A549 (cell line): Measurements from ENCODE around the gene TBX1. TPM values are rescaled to one million over a fixed set of nuclear protein-coding genes. Genes with fewer than 3 reads are reported as not detected.

Source experiments
- ATAC-seq, 2 experiments: fragments of 200-7000 bp in 1 of 2; fragments of >200 bp in 1 of 2; cut with Nextera tagmentation in 1 of 2; cut with Tn5 transposase in 1 of 2; 3 replicates each; pipeline versions ENCODE4 v1.8.0 to v1.9.1; 2018 to 2020; ENCODE audit warnings: mild to moderate bottlenecking in 1 of 2, moderate library complexity in 1 of 2
- CTCF ChIA-PET: fragments of 300-600 bp; sonication (Branson Sonifier 250); formaldehyde crosslinking; extraction: SDS; loops from one replicate; lab custom pipeline; 2021; ENCODE audit warnings: antibody characterized with exemption, inconsistent platforms; lab: Yijun Ruan, JAX
- POLR2A ChIA-PET: fragments of 350-600 bp; formaldehyde crosslinking; extraction: SDS; loops from one replicate; lab custom pipeline; 2021; ENCODE audit warnings: antibody characterized with exemption, inconsistent platforms; lab: Yijun Ruan, JAX
- DNase-seq, 2 experiments: peaks; one replicate each; pipeline versions ENCODE4 v3.0.0 to v3.0.0-alpha.2; 2011 to 2016; ENCODE audit warnings: low read depth in 1 of 2, low spot score in 1 of 2
- FAIRE-seq: peaks from 2 replicates; lab custom pipeline; 2011; peaks lifted over from hg19 to GRCh38; lab: Jason Lieb, UNC
- H3K27ac ChIP-seq, 2 experiments: fragments of >200 bp; sonication (Bioruptor Twin); formaldehyde crosslinking; 3 replicates each; pipeline ENCODE4 v1.5.1; 2016 to 2017
- H3K4me1 ChIP-seq: fragments of >200 bp; sonication (Bioruptor Twin); formaldehyde crosslinking; 3 replicates; pipeline ENCODE4 v1.6.1; 2016
- H3K4me2 ChIP-seq: fragments of >200 bp; sonication (Bioruptor Twin); formaldehyde crosslinking; 3 replicates; pipeline ENCODE4 v1.6.1; 2016
- H3K4me3 ChIP-seq: fragments of >200 bp; sonication (Bioruptor Twin); formaldehyde crosslinking; 3 replicates; pipeline ENCODE4 v1.5.1; 2016
- H3K9me3 ChIP-seq: fragments of >200 bp; sonication (Bioruptor Twin); formaldehyde crosslinking; 3 replicates; pipeline ENCODE4 v1.6.1; 2016
- ATOH8 ChIP-seq: fragments of 250-450 bp; sonication (Bioruptor Pico); IDR thresholded peaks from 2 replicates; pipeline ENCODE4 v1.5.0; 2020; ENCODE audit warnings: low read depth, mild to moderate bottlenecking, moderate library complexity
- BCL3 ChIP-seq: fragments of >200 bp; sonication (Bioruptor Twin); formaldehyde crosslinking; IDR thresholded peaks from 3 replicates; pipeline ENCODE4 v1.6.1; 2016
- BHLHE40 ChIP-seq: IDR thresholded peaks from 2 replicates; pipeline ENCODE4 v1.6.1; 2012; ENCODE audit warnings: low read depth, low read length, inconsistent platforms
- CBX2 ChIP-seq: fragments of 200-600 bp; sonication (generic); IDR thresholded peaks from 2 replicates; pipeline ENCODE4 v1.6.1; 2016; ENCODE audit warnings: low read depth, mild to moderate bottlenecking, borderline replicate concordance
- CHD2 ChIP-seq: fragments of 150-350 bp; IDR thresholded peaks from 2 replicates; pipeline ENCODE4 v1.6.1; 2014; ENCODE audit warnings: low read length; ENCODE audit not compliant: partially characterized antibody
- EHMT2 ChIP-seq: fragments of 200-600 bp; sonication (generic); IDR thresholded peaks from 2 replicates; pipeline ENCODE4 v1.6.1; 2016; ENCODE audit warnings: antibody characterized with exemption, low read depth, mild to moderate bottlenecking, moderate library complexity
- ELK1 ChIP-seq: fragments of 150-350 bp; IDR thresholded peaks from 2 replicates; pipeline ENCODE4 v1.6.1; 2014; ENCODE audit warnings: low read depth, mild to moderate bottlenecking, low read length
- ESRRA ChIP-seq: fragments of 150-350 bp; IDR thresholded peaks from 2 replicates; pipeline ENCODE4 v1.6.1; 2014; ENCODE audit warnings: mild to moderate bottlenecking, low read length, borderline replicate concordance
- FOSB ChIP-seq: fragments of 250-450 bp; sonication (Bioruptor Pico); IDR thresholded peaks from 2 replicates; pipeline ENCODE4 v1.5.0; 2020; ENCODE audit warnings: mild to moderate bottlenecking, moderate library complexity
- FOSL2 ChIP-seq, 2 experiments: fragments of 450-650 bp in 1 of 2; fragments of >200 bp in 1 of 2; sonication (Bioruptor Twin) in 1 of 2; formaldehyde crosslinking; IDR thresholded peaks; 2 replicates each; pipeline versions ENCODE4 v1.5.0 to v1.6.1; 2016 to 2020; ENCODE audit warnings: mild to moderate bottlenecking in 1 of 2, moderate library complexity in 1 of 2
- FOXS1 ChIP-seq: fragments of 250-450 bp; sonication (Bioruptor Pico); IDR thresholded peaks from 2 replicates; pipeline ENCODE4 v1.5.0; 2020; ENCODE audit warnings: mild to moderate bottlenecking, moderate library complexity
- HMGXB4 ChIP-seq: fragments of 250-450 bp; sonication (Bioruptor Pico); IDR thresholded peaks from 2 replicates; pipeline ENCODE4 v1.5.0; 2021; ENCODE audit warnings: mild to moderate bottlenecking, moderate library complexity, borderline replicate concordance
- KDM1A ChIP-seq: fragments of 200-600 bp; sonication (generic); IDR thresholded peaks from 2 replicates; pipeline ENCODE4 v1.6.1; 2016; ENCODE audit warnings: low read depth, mild to moderate bottlenecking
- MAFK ChIP-seq: fragments of 450-650 bp; IDR thresholded peaks from 2 replicates; pipeline ENCODE4 v1.6.1; 2014; ENCODE audit not compliant: partially characterized antibody
- MAX ChIP-seq: IDR thresholded peaks from 2 replicates; pipeline ENCODE4 v1.6.1; 2012
- NFE2L2 ChIP-seq: fragments of 150-350 bp; conservative IDR thresholded peaks from 2 replicates; pipeline ENCODE4 v1.6.1; 2014; ENCODE audit warnings: low read length
- PBX3 ChIP-seq: IDR thresholded peaks from 2 replicates; pipeline ENCODE4 v1.6.1; 2012
- POLR2AphosphoS2 ChIP-seq: conservative IDR thresholded peaks from 2 replicates; pipeline ENCODE4 v1.6.1; 2012; ENCODE audit warnings: low read length, improper control_type of control experiment, inconsistent platforms
- RARB ChIP-seq: fragments of 250-450 bp; sonication (Bioruptor Pico); IDR thresholded peaks from 2 replicates; pipeline ENCODE4 v1.8.0; 2021; ENCODE audit warnings: mild to moderate bottlenecking, moderate library complexity
- RNF2 ChIP-seq: fragments of 200-600 bp; sonication (generic); IDR thresholded peaks from 2 replicates; pipeline ENCODE4 v1.6.1; 2016; ENCODE audit warnings: low read depth, mild to moderate bottlenecking, antibody characterized with exemption, moderate library complexity, borderline replicate concordance
- TFCP2L1 ChIP-seq: fragments of 250-450 bp; sonication (Bioruptor Pico); IDR thresholded peaks from 2 replicates; pipeline ENCODE4 v1.5.0; 2021; ENCODE audit warnings: mild to moderate bottlenecking
- ZC3H11A ChIP-seq: fragments of 450-650 bp; IDR thresholded peaks from 2 replicates; pipeline ENCODE4 v1.6.1; 2014; ENCODE audit warnings: antibody characterized with exemption, mild to moderate bottlenecking
- ZFP36 ChIP-seq: fragments of 450-650 bp; IDR thresholded peaks from 2 replicates; pipeline ENCODE4 v1.6.1; 2014; ENCODE audit warnings: borderline replicate concordance; ENCODE audit not compliant: partially characterized antibody
- WGBS: methylation state at CpG from one replicate; pipeline ENCODE4 v1.1.6; 2017; ENCODE audit errors: missing lambda C conversion rate; 5-methylcytosine and 5-hydroxymethylcytosine counted together
- polyA plus RNA-seq, 4 experiments: library from polyadenylated mRNA; depleted of rRNA in 3 of 4; stranded (reverse); fragments of >200 nt; fragmentation: RNase III in 1 of 4; extraction: RNeasy Plus Mini Kit Qiagen cat#74134 plus additional on column Dnase treatment in 1 of 4; gene quantifications; 2 replicates in 3 of 4; 3 replicates in 1 of 4; pipeline ENCODE4 v1.2.3, GENCODE V29; 2011 to 2017

Gene TBX1
- polyA plus RNA-seq, 2 of the 4 experiments (the other 2 are of a cell fraction): 0.30 to 2.8 TPM

GRCh38 chr22:19727310-19728150, 33.0 kb upstream of the TBX1 start (continued):
- no peak for TF ChIP-seq ZC3H11A

- TF ChIP-seq FOSB (CRISPR knock-in tag) (no peak), POLR2AphosphoS2 (no peak), BHLHE40 (no peak), RNF2 (no peak), CHD2 (no peak), KDM1A (no peak), NFE2L2 (no peak), FOSL2 (IDR thresholded peaks at IDR 0.05) (no peak), FOSL2 (CRISPR knock-in tag; IDR thresholded peaks at IDR 0.05) (no peak), ZFP36 (no peak)
- Histone ChIP-seq H3K9me3 (no peaks in the 10 kb centered on the region), H3K4me3 (no peak overlapping the region), H3K4me2 (no peak overlapping the region), H3K4me1 (no peaks in the 10 kb centered on the region), H3K27ac (no peak overlapping the region)
- 74% methylated on average over 3 of the region's 6 CpGs for WGBS
- FAIRE-seq (no peak), ATAC-seq (no peak), DNase-seq (no peak)
- CTCF ChIA-PET: interaction anchor here (8.4 kb wide), 1 partner anchor 186 kb away, joined by 215 read pairs; no protein-coding TSS in a partner anchor
- POLR2A ChIA-PET: no interaction called here
Measured at GRCh38 chr22:19728271-19728670, 32.3 kb upstream of the TBX1 start.

- WGBS: 100% methylated on average over 1 of the region's 10 CpGs
- DNase-seq (no peak), FAIRE-seq (no peak), ATAC-seq (no peak)
- CTCF ChIA-PET: interaction anchor here (2.3 to 8.4 kb wide), 5 partner anchors 15 to 186 kb away, joined by 8 to 215 read pairs (median 30); no protein-coding TSS in a partner anchor
- no peak overlapping the region for H3K27ac ChIP-seq
- no peak overlapping the region for H3K4me2 ChIP-seq
- H3K4me1 ChIP-seq: no peaks in the 10 kb centered on the region
- no peak overlapping the region for H3K4me3 ChIP-seq
- H3K9me3 ChIP-seq: no peaks in the 10 kb centered on the region
- TF ChIP-seq ZFP36: no peak
- no peak for TF ChIP-seq BHLHE40
- no peak for TF ChIP-seq ELK1
- TF ChIP-seq, all 56 proteins: peak for 0
- POLR2A ChIA-PET: no interaction called here
Measured at GRCh38 chr22:19728836-19729235, 31.7 kb upstream of the TBX1 start.

GRCh38 chr22:19729507-19729906, 31.1 kb upstream of the TBX1 start:
- CTCF ChIA-PET: interaction anchor here (1.1 to 8.4 kb wide), 24 partner anchors 9 to 242 kb away, joined by 3 to 215 read pairs (median 11); no protein-coding TSS in a partner anchor
- no peak for FAIRE-seq
- POLR2A ChIA-PET: no interaction called here

More at GRCh38 chr22:19729507-19729906, 31.1 kb upstream of the TBX1 start:
- no peak overlapping the region for H3K4me3 ChIP-seq
- ATAC-seq: no peak
- H3K9me3 ChIP-seq: no peaks in the 10 kb centered on the region
- TF ChIP-seq FOXS1 (CRISPR knock-in tag) (no peak), MAFK (no peak), ESRRA (no peak), EHMT2 (no peak), PBX3 (no peak), CBX2 (no peak), MAX (no peak), ATOH8 (no peak), RARB (no peak), HMGXB4 (CRISPR knock-in tag) (no peak), BCL3 (no peak), TFCP2L1 (CRISPR knock-in tag) (no peak)
- WGBS: 82% methylated on average over 6 of the region's 9 CpGs
- no peaks in the 10 kb centered on the region for H3K4me1 ChIP-seq
- DNase-seq: no peak
- no peak overlapping the region for H3K4me2 ChIP-seq
- H3K27ac ChIP-seq: no peak overlapping the region
